Adipose tissue (tissue), 3 donors: ENCODE measurements around the gene IRF2BP2. TPM values are rescaled to one million over a fixed set of nuclear protein-coding genes. Genes with fewer than 3 reads are reported as not detected.
A peak's percentile ranks its signal among the peaks of the same experiment; 100 is the strongest.
"Not testable (repeated sequence)": the region's sequence is repeated elsewhere in the genome, so short reads cannot be mapped to it uniquely, and the experiment has no call there.

ENCODE experiments used
- H3K27ac ChIP-seq: one replicate; pipeline ENCODE4 v1.5.1; 2013; ENCODE audit warnings: low read depth, low read length
- WGBS, 3 donors: extraction: QIAGEN DNeasy Blood & Tissue Kit; methylation state at CpG; one replicate each; pipeline ENCODE4 v1.1.7; 2013; 5-methylcytosine and 5-hydroxymethylcytosine counted together
- polyA plus RNA-seq, 3 donors: library from polyadenylated mRNA; stranded (reverse); fragments of 200-250 nt; gene quantifications; one replicate each; pipeline ENCODE4 v1.2.3, GENCODE V29; 2013
- donor health status: healthy with polysubstance abuse.
- donor health status: Bipolar disorder and iron deficiency.
- donor health status: healthy.

The IRF2BP2 gene
- polyA plus RNA-seq, 3 donors = 51.2 to 135 (median 51.5) TPM

DNA sequence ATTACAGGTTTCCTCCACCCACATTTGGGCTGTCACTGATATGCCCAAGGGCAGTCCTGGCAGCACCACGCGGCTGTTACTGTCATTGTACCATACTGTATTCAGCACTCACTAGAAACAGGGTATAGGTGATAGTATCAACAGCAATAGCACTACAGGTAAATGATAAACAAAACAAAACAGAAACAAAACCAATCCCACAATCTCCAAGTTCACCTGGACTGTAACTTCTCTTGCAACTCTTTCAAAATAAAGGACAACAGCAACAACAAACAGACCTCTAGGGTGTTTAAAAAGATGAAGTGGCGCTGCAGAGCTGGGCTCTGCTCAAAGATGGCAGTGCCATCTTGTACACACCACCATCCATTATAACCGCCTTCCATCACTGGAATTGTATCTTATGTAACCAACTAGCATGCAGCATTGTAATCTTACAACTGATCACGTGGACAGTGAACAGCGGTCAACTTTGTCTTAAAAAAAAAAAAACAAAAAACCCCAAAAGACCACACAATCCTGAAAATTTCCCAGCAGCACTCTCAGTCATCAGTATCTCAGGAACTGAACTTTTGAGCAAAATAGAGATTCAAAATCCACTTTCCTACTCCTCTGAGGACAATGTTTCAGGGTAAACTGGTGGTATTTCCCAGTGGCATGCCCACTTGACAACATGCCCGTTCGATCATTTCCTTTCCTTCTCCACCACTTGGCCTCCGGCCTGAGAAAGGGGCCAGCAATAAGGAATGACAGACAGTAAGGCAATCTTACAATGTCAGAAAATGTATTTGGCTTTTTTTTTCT lies 3.8 kb downstream of the IRF2BP2 start:
- 0 to 1% (median 0%) methylated on average over 9 of the region's 9 CpGs for WGBS, 3 donors
- H3K27ac ChIP-seq = peak overlapping the region; percentile 43

DNA sequence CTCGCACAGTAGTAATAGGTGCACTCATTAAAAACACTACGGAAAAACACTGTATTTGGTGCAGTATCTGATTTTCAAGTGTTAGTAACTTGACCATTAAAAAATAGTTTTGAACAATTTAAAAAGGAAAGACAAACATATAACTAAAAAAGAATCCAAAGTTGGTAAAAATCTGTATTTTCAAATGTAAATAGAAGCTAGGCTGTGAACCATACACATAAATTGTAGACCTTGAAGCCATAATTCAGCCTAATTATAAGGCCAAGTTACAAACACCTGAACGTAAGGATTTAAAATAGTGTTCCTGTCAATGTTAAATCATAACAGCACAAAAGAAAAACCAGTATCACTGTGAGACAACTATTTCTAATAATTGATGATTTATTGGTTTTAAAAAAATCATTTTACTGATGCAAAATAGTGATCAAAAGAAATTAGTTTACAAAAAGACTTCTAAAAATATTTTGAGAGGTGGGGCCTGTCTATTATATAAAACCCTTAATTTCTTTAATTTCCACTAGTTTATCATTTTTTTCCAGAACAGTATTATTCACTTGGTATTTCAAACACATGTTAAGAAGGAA lies 4.5 kb downstream of the IRF2BP2 start:
- WGBS, 3 donors = 0 to 1% (median 1%) methylated on average over 3 of the region's 3 CpGs
- H3K27ac ChIP-seq = peak overlapping the region; percentile 43

DNA sequence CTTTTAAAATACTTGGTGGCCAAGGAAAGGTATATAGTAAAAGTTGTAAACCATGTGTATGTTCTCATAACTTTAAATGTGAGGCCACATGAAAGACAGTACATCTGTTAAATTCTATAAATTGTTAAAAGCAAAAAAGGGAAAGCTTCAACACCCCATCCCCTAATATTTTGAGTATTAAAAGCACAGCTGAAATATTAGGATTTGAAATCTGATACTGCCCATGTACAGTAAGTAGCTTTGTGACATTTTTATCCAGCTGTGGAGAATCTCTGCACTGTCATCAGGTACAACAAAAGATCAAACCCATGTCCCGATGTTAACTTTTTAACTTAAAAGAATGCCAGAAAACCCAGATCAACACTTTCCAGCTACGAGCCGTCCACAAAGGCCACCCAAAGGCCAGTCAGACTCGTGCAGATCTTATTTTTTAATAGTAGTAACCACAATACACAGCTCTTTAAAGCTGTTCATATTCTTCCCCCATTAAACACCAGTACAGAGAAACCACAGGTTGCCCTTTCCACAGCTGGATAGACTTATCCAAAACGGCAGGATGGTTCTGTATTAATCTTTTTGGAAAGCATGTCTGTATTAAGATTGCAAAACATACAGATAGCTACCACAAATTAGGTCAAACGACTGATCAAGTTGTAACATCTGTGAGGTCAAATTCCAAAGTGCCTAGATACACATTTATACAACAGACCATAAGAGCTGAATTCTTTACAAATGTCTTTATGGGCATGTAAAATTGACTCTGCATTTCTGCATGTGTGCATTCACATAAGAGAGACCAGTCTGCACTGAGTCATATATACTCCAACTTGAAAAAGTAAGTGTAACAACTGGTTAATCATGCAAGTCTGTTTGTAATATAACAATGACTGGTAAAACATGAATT lies 5.2 kb downstream of the IRF2BP2 start:
- 0 to 1% (median 0%) methylated on average over 6 of the region's 6 CpGs for WGBS, 3 donors
- H3K27ac ChIP-seq = no peak overlapping the region

GRCh38 chr1:234603221-234604204 lies 6.5 kb downstream of the IRF2BP2 start:
- 3 to 7% (median 6%) methylated on average over 6 of the region's 6 CpGs for WGBS, 3 donors
- H3K27ac ChIP-seq = peak overlapping the region; percentile 75

DNA sequence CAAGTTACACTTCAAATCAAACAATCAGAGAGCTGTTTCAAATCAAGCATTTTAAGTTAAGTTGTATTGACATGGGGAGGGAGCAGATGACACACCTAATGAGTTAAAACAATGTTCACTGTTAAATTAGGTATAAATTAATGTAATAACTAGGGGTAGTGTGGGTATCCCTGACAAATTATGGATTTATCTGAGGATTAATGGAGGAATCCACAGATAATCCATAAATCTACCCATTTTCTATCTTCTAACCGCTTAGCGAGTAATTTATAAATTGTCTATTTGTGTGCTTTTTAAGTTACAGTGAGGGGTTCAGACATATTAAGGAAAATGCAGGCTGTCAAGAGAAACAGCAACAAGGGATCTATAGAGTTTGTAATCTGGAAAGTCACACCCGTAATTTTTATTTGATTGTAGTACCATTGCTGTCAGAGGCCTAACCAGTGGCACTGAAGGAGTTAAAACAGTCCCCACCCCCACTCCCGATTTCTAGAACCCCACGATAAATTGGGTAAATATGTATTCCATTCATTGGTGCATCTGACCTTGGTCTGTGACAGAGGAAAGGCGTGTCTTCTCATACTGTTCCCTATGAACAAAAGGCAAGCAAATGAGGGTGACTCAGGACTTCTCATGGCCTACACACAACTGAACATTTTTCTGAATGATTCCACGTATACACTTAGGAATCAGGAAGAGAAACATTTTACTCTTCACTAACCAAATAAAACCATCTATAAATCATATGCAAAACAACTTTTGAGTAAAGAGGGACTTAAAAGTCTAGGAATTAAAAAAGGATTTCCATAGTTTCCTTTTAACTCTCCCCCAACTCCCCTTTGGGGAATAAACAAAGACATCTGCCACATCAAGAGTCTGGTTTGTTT lies 7.4 kb downstream of the IRF2BP2 start:
- H3K27ac ChIP-seq = no peak overlapping the region
- WGBS, 3 donors = 20 to 34% (median 34%) methylated on average over 7 of the region's 7 CpGs

DNA sequence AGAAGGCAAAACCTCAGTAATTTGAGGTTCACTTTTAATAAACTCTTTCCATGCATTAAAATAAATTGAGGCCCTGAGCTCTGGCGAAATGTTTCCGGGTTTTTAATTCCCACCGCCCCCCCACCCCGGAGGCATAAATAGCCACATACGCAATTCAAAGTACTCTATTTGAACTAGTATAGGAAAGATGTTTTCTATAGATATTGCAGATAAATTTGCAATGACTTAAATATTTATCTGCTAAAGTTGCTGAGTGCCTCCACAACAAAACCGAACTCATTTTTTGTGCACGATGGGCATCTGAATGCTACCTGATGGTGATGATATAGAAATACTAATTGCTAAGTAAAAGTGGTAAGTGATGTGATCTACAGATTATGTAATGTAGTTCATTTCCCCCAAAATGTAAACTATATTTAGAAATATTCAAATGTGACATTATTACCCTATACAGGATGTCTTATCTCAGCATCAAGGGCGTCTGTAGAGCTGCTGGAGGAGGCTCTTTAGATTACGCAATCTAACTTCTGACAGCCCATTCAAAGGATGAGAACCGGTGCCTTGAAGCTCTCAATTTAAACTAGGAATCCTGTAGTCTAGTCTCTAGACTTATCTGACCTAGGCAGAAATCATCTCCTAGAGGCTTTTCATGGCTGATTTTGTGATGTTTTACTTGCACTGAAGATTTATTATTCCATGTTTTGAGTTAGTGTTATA lies 8.5 kb downstream of the IRF2BP2 start:
- no peak overlapping the region for H3K27ac ChIP-seq
- WGBS, 3 donors = 9 to 11% (median 10%) methylated on average over 10 of the region's 10 CpGs

DNA sequence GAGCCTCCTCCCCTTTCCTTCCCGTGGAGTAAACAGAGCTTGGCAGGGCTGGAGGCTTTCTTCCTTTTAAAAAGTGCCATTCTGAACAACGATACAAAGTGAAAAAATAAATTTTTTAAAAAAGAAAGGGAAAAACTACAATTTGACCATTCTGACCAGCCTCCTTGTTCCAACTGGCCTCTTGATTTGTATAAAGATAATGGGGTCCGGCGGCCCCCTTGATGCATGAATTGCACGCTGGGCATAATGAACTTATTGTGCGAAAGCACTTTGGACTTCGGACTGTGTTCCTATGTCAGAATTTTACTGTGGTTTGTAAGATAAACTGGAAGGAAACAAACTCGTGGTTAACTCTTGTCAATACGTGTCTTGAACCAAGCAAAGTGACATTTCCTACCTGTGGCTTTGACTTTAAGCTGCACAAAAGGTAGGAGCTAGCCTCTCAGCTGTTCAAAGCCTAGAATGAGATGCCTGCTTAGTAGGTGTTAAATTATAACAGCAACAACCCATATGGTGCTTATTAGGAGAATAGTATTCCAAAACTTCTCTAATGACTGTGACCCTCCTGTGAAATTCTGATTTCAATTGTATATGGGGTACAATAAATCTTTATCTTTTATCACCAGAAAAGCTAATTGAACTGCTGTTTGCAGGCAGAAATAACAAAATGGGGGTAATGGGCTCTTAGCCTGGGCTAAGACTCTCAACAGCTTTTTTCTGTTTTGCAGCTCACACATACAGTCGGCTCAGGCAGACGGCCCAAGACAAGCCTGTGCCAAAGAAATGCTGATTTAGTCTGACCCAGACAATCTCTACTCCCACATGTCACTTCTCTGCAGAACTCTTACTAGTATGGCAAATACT lies 9.3 kb downstream of the IRF2BP2 start:
- 0 to 6% (median 6%) methylated on average over 11 of the region's 11 CpGs for WGBS, 3 donors

GRCh38 chr1:234599617-234600417 lies 10.2 kb downstream of the IRF2BP2 start:
- peak overlapping the region; percentile 76 for H3K27ac ChIP-seq
- WGBS, 3 donors = 0 to 1% (median 1%) methylated on average over 70 to 87 of the region's 87 CpGs

More for the DNA sequence above, 9.3 kb downstream of the IRF2BP2 start:
- H3K27ac ChIP-seq = peak overlapping the region; percentile 76

- peak overlapping the region; percentile 76 for H3K27ac ChIP-seq
- WGBS, 3 donors = 3 to 12% (median 6%) methylated on average over 1 of the region's 1 CpG
These were observed 10.9 kb downstream of the IRF2BP2 start for GRCh38 chr1:234598974-234599616.

GRCh38 chr1:234597894-234598293 lies 12.1 kb downstream of the IRF2BP2 start:
- 43 to 55% (median 46%) methylated on average over 2 of the region's 2 CpGs for WGBS, 3 donors
- H3K27ac ChIP-seq = no peak overlapping the region

DNA sequence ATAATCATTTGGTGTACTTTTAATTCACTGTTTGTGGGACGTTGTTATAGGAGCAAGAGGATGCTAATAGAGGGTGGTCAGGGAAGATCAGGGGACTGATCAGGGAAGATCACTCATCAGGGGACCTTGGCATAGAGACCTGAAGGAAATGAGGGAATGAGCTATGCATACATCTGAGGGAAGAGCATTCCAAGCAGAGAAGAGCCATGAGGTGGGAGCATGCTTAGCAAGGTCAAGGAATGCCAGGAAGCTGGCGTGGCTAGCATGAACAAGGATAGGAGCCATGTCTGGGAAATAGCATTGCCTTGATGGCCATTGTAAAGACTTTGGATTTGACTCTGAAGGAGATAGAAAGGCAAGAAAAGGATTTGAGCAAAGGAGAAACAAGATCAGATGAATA lies 14.1 kb downstream of the IRF2BP2 start:
- 91 to 96% (median 96%) methylated on average over 2 of the region's 2 CpGs for WGBS, 3 donors
- no peak overlapping the region for H3K27ac ChIP-seq

DNA sequence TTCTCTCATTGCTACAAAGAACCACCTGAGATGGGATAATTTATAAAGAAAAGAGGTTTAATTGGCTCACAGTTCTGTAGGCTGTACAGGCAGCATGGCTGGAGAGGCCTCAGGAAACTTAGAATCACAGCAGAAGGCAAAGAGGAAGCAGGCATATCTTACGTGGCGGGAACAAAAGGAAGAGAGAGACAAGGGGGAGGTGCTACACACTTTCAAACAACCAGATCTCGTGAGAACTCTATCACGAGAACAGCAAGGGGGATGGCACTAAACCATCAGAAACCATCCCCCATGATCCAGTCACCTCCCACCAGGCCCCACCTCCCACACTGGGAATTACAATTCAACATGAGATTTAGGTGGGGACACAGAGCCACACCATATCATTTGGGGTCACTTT lies 15.4 kb downstream of the IRF2BP2 start:
- 57 to 91% (median 80%) methylated on average over 4 of the region's 4 CpGs for WGBS, 3 donors
- not testable (repeated sequence) for H3K27ac ChIP-seq

DNA sequence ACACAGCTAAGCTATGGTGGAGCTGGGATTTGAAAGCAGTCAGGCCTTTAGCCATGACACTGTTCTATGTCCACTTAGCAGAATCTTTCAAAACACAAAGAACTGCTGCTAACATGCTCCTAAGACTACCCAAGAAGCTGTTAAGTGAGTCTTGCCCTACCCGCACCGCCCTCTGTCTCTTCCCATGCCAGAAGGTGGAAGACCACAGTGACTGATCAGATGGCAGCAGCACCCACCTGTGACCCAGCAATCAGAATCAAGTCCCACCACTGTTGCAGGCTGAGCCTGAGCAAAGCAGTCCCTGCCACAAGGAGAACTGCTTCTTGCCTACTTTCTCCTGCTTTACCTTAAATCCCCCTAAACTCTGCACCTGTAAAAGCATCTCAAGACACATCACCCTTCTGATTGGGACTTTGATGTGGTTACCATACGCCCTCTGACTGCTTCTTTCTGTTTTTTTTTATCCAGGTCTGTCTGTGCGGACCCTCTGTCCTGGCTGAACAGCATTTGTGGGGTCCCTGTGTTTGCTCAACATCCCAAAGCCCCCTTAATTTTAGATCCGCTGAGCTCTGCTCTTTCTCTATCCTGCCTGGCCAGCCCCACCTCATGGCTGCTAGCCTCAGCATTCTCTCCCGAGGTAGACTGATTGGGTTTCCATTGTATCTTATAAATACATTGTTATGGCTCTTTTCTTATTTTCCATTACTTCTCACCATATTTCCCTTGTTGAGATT lies 16.0 kb downstream of the IRF2BP2 start:
- no peak overlapping the region for H3K27ac ChIP-seq
- WGBS, 3 donors = 88 to 97% (median 97%) methylated on average over 6 of the region's 6 CpGs

- 95 to 98% (median 97%) methylated on average over 7 of the region's 7 CpGs for WGBS, 3 donors
- H3K27ac ChIP-seq = no peak overlapping the region
These were observed 16.9 kb downstream of the IRF2BP2 start for GRCh38 chr1:234593109-234593508.
